Mucosa of descending colon (tissue), 3 donors: ENCODE results near the gene PRKACA. TPM values are rescaled to one million over a fixed set of nuclear protein-coding genes. Genes with fewer than 3 reads are reported as not detected.

ENCODE experiments used
- ATAC-seq: fragments of 200-7000 bp; cut with Tn5 transposase; one replicate; pipeline ENCODE4 v1.9.1; 2020; ENCODE audit warnings: mild to moderate bottlenecking, moderate library complexity
- DNase-seq, 3 donors: peaks; one replicate each; pipeline ENCODE4 v3.0.0-alpha.2; 2020
- H3K36me3 ChIP-seq: fragments of 200-600 bp; one replicate; pipeline ENCODE4 v1.8.0; 2021; ENCODE audit warnings: low read depth, mild to moderate bottlenecking
- H3K4me1 ChIP-seq: fragments of 200-600 bp; one replicate; pipeline ENCODE4 v1.8.0; 2021; ENCODE audit warnings: low read depth, mild to moderate bottlenecking
- H3K4me3 ChIP-seq: fragments of 200-600 bp; one replicate; pipeline ENCODE4 v1.8.0; 2021; ENCODE audit warnings: mild to moderate bottlenecking
- H3K9me3 ChIP-seq: fragments of 200-600 bp; one replicate; pipeline ENCODE4 v1.8.0; 2021; ENCODE audit warnings: mild to moderate bottlenecking
- CTCF ChIP-seq: fragments of 200-600 bp; IDR thresholded peaks from one replicate; pipeline ENCODE4 v1.8.0; 2022; ENCODE audit warnings: antibody characterized with exemption, mild to moderate bottlenecking
- intact Hi-C, 2 donors: fragments of 100-400 bp; cut with DNase I in 1 of 2; cut with micrococcal nuclease in 1 of 2; formaldehyde crosslinking; loops; one replicate each; pipeline versions ENCODE4 v1.11.0 to v1.11.1; 2022; cut with DNase I, micrococcal nuclease
- total RNA-seq, 3 donors: library from RNA; stranded (reverse); fragmentation: NEBNext Ultra II Directional in 2 of 3; extraction: Animal tissue kit (Norgen Biotek cat#: 25700) in 2 of 3; gene quantifications; one replicate each; pipeline versions ENCODE4 v1.2.1 to v1.2.4, GENCODE V29; 2021 to 2023
- donor health status: DM: no; HTN: no; CAD: no; lungs with moderate emphysema.
- donor health status: DM: no; HTN: no; CAD: no.
- donor health status: DM: no; HTN: yes; CAD: no.

PRKACA gene
- total RNA-seq, 3 donors from 2014 or later = 75.4 to 100 (median 89.1) TPM

- Histone ChIP-seq H3K4me1 (peaks cover 37% of the 10 kb centered on the region), H3K4me3 (no peak overlapping the region), H3K36me3 (no peaks in the 10 kb centered on the region), H3K9me3 (no peaks in the 10 kb centered on the region)
- ATAC-seq = no peak
- intact Hi-C loops = no loop called here
- no peak for TF ChIP-seq CTCF
- DNase-seq = peak; percentile 60 to 77 (median 73)
These were observed 3.7 kb downstream of the PRKACA start for GRCh38 chr19:14113762-14114414.

- Histone ChIP-seq H3K4me3 (no peak overlapping the region), H3K9me3 (no peaks in the 10 kb centered on the region), H3K36me3 (no peaks in the 10 kb centered on the region), H3K4me1 (peaks cover 35% of the 10 kb centered on the region)
- DNase-seq (no peak), ATAC-seq (no peak)
- intact Hi-C loops = no loop called here
- TF ChIP-seq CTCF = no peak
These were observed 4.7 kb downstream of the PRKACA start for GRCh38 chr19:14112809-14113385.

- DNase-seq (no peak), ATAC-seq (no peak)
- intact Hi-C loops = no loop called here
- H3K36me3 ChIP-seq = no peaks in the 10 kb centered on the region
- TF ChIP-seq CTCF = no peak
- H3K4me3 ChIP-seq = no peak overlapping the region
- H3K9me3 ChIP-seq = no peaks in the 10 kb centered on the region
- H3K4me1 ChIP-seq = peaks cover 35% of the 10 kb centered on the region
These were observed 5.3 kb downstream of the PRKACA start for GRCh38 chr19:14112051-14112808.

- no peak for TF ChIP-seq CTCF
- no peaks in the 10 kb centered on the region for H3K36me3 ChIP-seq
- ATAC-seq (no peak), DNase-seq (no peak)
- peaks cover 32% of the 10 kb centered on the region for H3K4me1 ChIP-seq
- intact Hi-C loops = no loop called here
- H3K9me3 ChIP-seq = no peaks in the 10 kb centered on the region
- H3K4me3 ChIP-seq = no peak overlapping the region
These were observed 6.1 kb downstream of the PRKACA start for GRCh38 chr19:14111486-14111885.

GRCh38 chr19:14110650-14111049, 6.9 kb downstream of the PRKACA start:
- peaks cover 33% of the 10 kb centered on the region for H3K4me1 ChIP-seq
- TF ChIP-seq CTCF = no peak
- ATAC-seq = no peak

More at GRCh38 chr19:14110650-14111049, 6.9 kb downstream of the PRKACA start:
- intact Hi-C loops = no loop called here
- no peaks in the 10 kb centered on the region for H3K9me3 ChIP-seq
- H3K4me3 ChIP-seq = no peak overlapping the region
- no peaks in the 10 kb centered on the region for H3K36me3 ChIP-seq
- DNase-seq = no peak
